Lung (tissue), 12 donors: ENCODE data around the gene ABL2. TPM values are rescaled to one million over a fixed set of nuclear protein-coding genes. Genes with fewer than 3 reads are reported as not detected.

Experiments
- ATAC-seq: fragments of 200-7000 bp; cut with Tn5 transposase; one replicate; pipeline ENCODE4 v1.9.1; 2020; ENCODE audit warnings: moderate number of reproducible peaks; ENCODE audit not compliant: insufficient read depth, low FRiP score
- DNase-seq, 3 donors: peaks; one replicate each; pipeline ENCODE4 v3.0.0-alpha.2; 2013 to 2017
- H3K27ac ChIP-seq, 2 donors: one replicate each; pipeline ENCODE4 v1.5.1; 2013; ENCODE audit warnings: mild to moderate bottlenecking in 2 of 2, moderate library complexity in 2 of 2, control low read depth in 1 of 2, inconsistent platforms in 1 of 2, low read depth in 1 of 2, low read length in 1 of 2
- H3K27me3 ChIP-seq, 3 donors: one replicate each; pipeline ENCODE4 v1.5.1; 2013; ENCODE audit warnings: low read length in 2 of 3; ENCODE audit not compliant: control insufficient read depth in 3 of 3, insufficient read depth in 3 of 3
- H3K36me3 ChIP-seq, 4 donors: one replicate each; pipeline ENCODE4 v1.5.1; 2013; ENCODE audit warnings: low read length in 4 of 4, mild to moderate bottlenecking in 1 of 4, moderate library complexity in 1 of 4; ENCODE audit not compliant: control insufficient read depth in 4 of 4, insufficient read depth in 4 of 4
- H3K4me1 ChIP-seq, 5 donors: one replicate each; pipeline ENCODE4 v1.5.1; 2013; ENCODE audit warnings: low read length in 5 of 5, mild to moderate bottlenecking in 2 of 5, moderate library complexity in 1 of 5; ENCODE audit not compliant: control insufficient read depth in 5 of 5, insufficient read depth in 5 of 5
- H3K4me3 ChIP-seq: one replicate; pipeline ENCODE4 v1.5.1; 2013; ENCODE audit warnings: mild to moderate bottlenecking, control low read depth, moderate library complexity
- H3K9ac ChIP-seq, 2 donors: one replicate each; pipeline ENCODE4 v1.5.1; 2013; ENCODE audit warnings: low read length in 2 of 2, control low read depth in 1 of 2; ENCODE audit not compliant: insufficient read depth in 1 of 2
- H3K9me3 ChIP-seq, 4 donors: one replicate each; pipeline ENCODE4 v1.5.1; 2013; ENCODE audit warnings: low read length in 3 of 4, mild to moderate bottlenecking in 1 of 4, moderate library complexity in 1 of 4; ENCODE audit not compliant: control insufficient read depth in 4 of 4, insufficient read depth in 3 of 4
- CTCF ChIP-seq: IDR thresholded peaks from 2 replicates; pipeline ENCODE4 v1.5.1; 2012; ENCODE audit warnings: mild to moderate bottlenecking; ENCODE audit errors: control extremely low read depth, extremely low read depth
- WGBS, 2 donors: extraction: QIAGEN DNeasy Blood & Tissue Kit; methylation state at CpG; one replicate each; pipeline ENCODE4 v1.1.7; 2013; 5-methylcytosine and 5-hydroxymethylcytosine counted together
- polyA plus RNA-seq, 2 donors: library from polyadenylated mRNA; stranded (reverse); fragments of 200-250 nt; gene quantifications; one replicate each; pipeline ENCODE4 v1.2.1, GENCODE V29; 2013
- total RNA-seq, 2 donors: library from RNA; depleted of rRNA in 1 of 2; stranded (reverse); fragments of >200 nt in 1 of 2; gene quantifications; one replicate each; pipeline ENCODE4 v1.2.1, GENCODE V29; 2014 to 2021
- donor health status: control.
- donor health status: control.
- donor health status: Bipolar disorder and iron deficiency.
- donor health status: healthy.
- donor health status: DM: yes; HTN: yes; CAD: no.

ABL2 gene
- total and polyA plus RNA-seq, 4 donors: 3.3 to 27.8 (median 16.4) TPM

- peaks cover 0 to 2% (median 0%) of the 10 kb centered on the region in 5 donors for H3K4me1 ChIP-seq
- no peaks in the 10 kb centered on the region for H3K27me3 ChIP-seq
- no peak for TF ChIP-seq CTCF
- H3K4me3 ChIP-seq: no peak overlapping the region
- no peak overlapping the region for H3K9ac ChIP-seq
- no peaks in the 10 kb centered on the region for H3K9me3 ChIP-seq
- H3K36me3 ChIP-seq: peaks cover 10 to 24% (median 14%) of the 10 kb centered on the region in 4 donors
- WGBS, 2 donors: 98% methylated on average over 4 of the region's 4 CpGs
- no peak for DNase-seq
- ATAC-seq: no peak
- H3K27ac ChIP-seq: no peak overlapping the region
Measured at GRCh38 chr1:179066471-179066870, 163.0 kb downstream of the ABL2 start.

- Histone ChIP-seq H3K27me3 (no peaks in the 10 kb centered on the region), H3K27ac (no peak overlapping the region), H3K4me1 (peaks cover 0 to 3% (median 0%) of the 10 kb centered on the region in 5 donors), H3K9me3 (no peaks in the 10 kb centered on the region), H3K36me3 (peaks cover 7 to 20% (median 11%) of the 10 kb centered on the region in 4 donors), H3K4me3 (no peak overlapping the region), H3K9ac (no peak overlapping the region)
- DNase-seq: no peak
- 94 to 95% methylated on average over 8 of the region's 8 CpGs for WGBS, 2 donors
- no peak for TF ChIP-seq CTCF
- no peak for ATAC-seq
Measured at GRCh38 chr1:179061360-179062282, 167.9 kb downstream of the ABL2 start.

- Histone ChIP-seq H3K27ac (peak overlapping the region in 1 of 2 donors; percentile 24), H3K9ac (no peak overlapping the region), H3K4me1 (peaks cover 0 to 3% (median 0%) of the 10 kb centered on the region in 5 donors), H3K36me3 (peaks cover 7 to 29% (median 14%) of the 10 kb centered on the region in 4 donors), H3K4me3 (no peak overlapping the region), H3K9me3 (peaks cover 0 to 1% (median 0%) of the 10 kb centered on the region in 4 donors), H3K27me3 (no peaks in the 10 kb centered on the region)
- DNase-seq (no peak), ATAC-seq (peak; percentile 41)
- TF ChIP-seq CTCF: no peak
- WGBS, 2 donors: 89 to 92% methylated on average over 3 of the region's 3 CpGs
Measured at GRCh38 chr1:179058487-179059483, 170.7 kb downstream of the ABL2 start.
